ENCODE data around the gene C1orf74. TPM values are rescaled to one million over a fixed set of nuclear protein-coding genes. Genes with fewer than 3 reads are reported as not detected.

The C1orf74 gene
- total RNA-seq, 1 experiment from 2014 or later, result 5.6 TPM

- intact Hi-C loops (cut with micrococcal nuclease), result no loop called here
- H3K27ac ChIP-seq (ENCODE audit: low read depth, low read length), result peak overlapping the region; percentile 17; the same call in 1 of the 2 replicates
- ChIA-PET RAD21 (ENCODE audit: low non-redundant PET in 1 of 2, low total read pairs in 2 of 2, uncharacterized antibody in 2 of 2, unreplicated experiment in 2 of 2) (interaction anchor here in 1 of 2 experiments (0.7 kb wide), 1 partner anchor 53 kb away, joined by 4 read pairs; no protein-coding TSS in a partner anchor), CTCF (interaction anchor here (0.8 to 1.7 kb wide), 3 partner anchors 18 to 57 kb away, joined by 3 to 7 read pairs (median 4); no protein-coding TSS in a partner anchor), POLR2A (interaction anchor here (0.8 to 1.8 kb wide), 2 partner anchors 18 to 22 kb away, joined by 3 to 9 read pairs; partner anchors contain the start of gene UTP25)
- no peak overlapping the region for H2AFZ ChIP-seq (ENCODE audit: low read depth, low read length, poor library complexity, severe bottlenecking)
- TSS peak; percentile 64 for BruUV-seq (replicated peaks)
- peak; percentile 34 for ATAC-seq
- peaks cover 11 to 38% of the 10 kb centered on the region in 2 experiments for H3K4me1 ChIP-seq (ENCODE audit: control insufficient read depth in 1 of 2, insufficient read depth in 2 of 2, low read length in 2 of 2)
- H3K79me2 ChIP-seq (ENCODE audit: insufficient read depth, low read length), result peaks cover 28% of the 10 kb centered on the region; the same call in 1 of the 2 replicates
- TF ChIP-seq CTCF (IDR thresholded peaks at IDR 0.05 in 2 of 3, conservative IDR thresholded peaks at IDR 0.05 in 1 of 3; ENCODE audit: borderline replicate concordance in 1 of 3, insufficient read depth in 1 of 3, low read depth in 2 of 3, low read length in 2 of 3), result 0 out of 6 replicates have a peak, but pooled peaks of 1 of the 3 experiments have one; percentile 20
- no peak for TF ChIP-seq ZNF274 (IDR thresholded peaks at IDR 0.05; ENCODE audit: low read depth, low read length)
- no peak for DNase-seq (ENCODE audit: low read depth, low spot score)
- H3K4me2 ChIP-seq (ENCODE audit: low read length), result peak overlapping the region; percentile 98
- no peaks in the 10 kb centered on the region; a peak in 2 of 4 replicates for H3K36me3 ChIP-seq (ENCODE audit: control insufficient read depth in 1 of 2, insufficient read depth in 2 of 2, low read length in 2 of 2)
- peak overlapping the region; percentile 87 for H3K9ac ChIP-seq (ENCODE audit: low read length)
- H3K9me2 ChIP-seq (ENCODE audit: insufficient read depth), result no peaks in the 10 kb centered on the region
- no peaks in the 10 kb centered on the region for H3K27me3 ChIP-seq (ENCODE audit: insufficient read depth, low read length)
- peak overlapping the region; percentile 80 to 91 for H3K4me3 ChIP-seq (replicated peaks in 1 of 2; ENCODE audit: low read depth in 1 of 2, low read length in 2 of 2)
- H3K9me3 ChIP-seq (ENCODE audit: control insufficient read depth in 1 of 2, insufficient read depth in 1 of 2, low read depth in 1 of 2, low read length in 2 of 2), result no peaks in the 10 kb centered on the region
- H4K20me1 ChIP-seq (ENCODE audit: insufficient read depth), result no peaks in the 10 kb centered on the region
Observed at GRCh38 chr1:209805341-209805781, 21.0 kb upstream of the C1orf74 start.

GRCh38 chr1:209803568-209803967 is 19.2 kb upstream of the C1orf74 start:
- H3K79me2 ChIP-seq (ENCODE audit: insufficient read depth, low read length), result peaks cover 28% of the 10 kb centered on the region; the same call in 1 of the 2 replicates
- DNase-seq (ENCODE audit: low read depth, low spot score) (no peak), ATAC-seq (no peak)
- TF ChIP-seq ZBTB33 (IDR thresholded peaks at IDR 0.05; ENCODE audit: extremely low read depth, insufficient replicate concordance, low read length), result no peak
- H3K4me1 ChIP-seq (ENCODE audit: control insufficient read depth in 1 of 2, insufficient read depth in 2 of 2, low read length in 2 of 2), result peaks cover 11 to 35% of the 10 kb centered on the region in 2 experiments
- intact Hi-C loops (cut with micrococcal nuclease), result no loop called here
- H3K36me3 ChIP-seq (ENCODE audit: control insufficient read depth in 1 of 2, insufficient read depth in 2 of 2, low read length in 2 of 2), result no peaks in the 10 kb centered on the region; a peak in 3 of 4 replicates
- no TSS peak for BruUV-seq (replicated peaks)
- no peak overlapping the region for H3K4me2 ChIP-seq (ENCODE audit: low read length)
- no peaks in the 10 kb centered on the region for H3K9me2 ChIP-seq (ENCODE audit: insufficient read depth)
- no peaks in the 10 kb centered on the region for H3K27me3 ChIP-seq (ENCODE audit: insufficient read depth, low read length)
- H3K9me3 ChIP-seq (ENCODE audit: control insufficient read depth in 1 of 2, insufficient read depth in 1 of 2, low read depth in 1 of 2, low read length in 2 of 2), result no peaks in the 10 kb centered on the region
- RAD21 ChIA-PET (ENCODE audit: low non-redundant PET in 1 of 2, low total read pairs in 2 of 2, uncharacterized antibody in 2 of 2, unreplicated experiment in 2 of 2), result no interaction called here
- H3K4me3 ChIP-seq (replicated peaks in 1 of 2; ENCODE audit: low read depth in 1 of 2, low read length in 2 of 2), result no peak overlapping the region
- POLR2A ChIA-PET, result no interaction called here
- CTCF ChIA-PET, result no interaction called here
- H3K27ac ChIP-seq (ENCODE audit: low read depth, low read length), result no peak overlapping the region
- no peak overlapping the region for H3K9ac ChIP-seq (ENCODE audit: low read length)
- no peak overlapping the region for H2AFZ ChIP-seq (ENCODE audit: low read depth, low read length, poor library complexity, severe bottlenecking)
- H4K20me1 ChIP-seq (ENCODE audit: insufficient read depth), result no peaks in the 10 kb centered on the region
